Loucy (cell line): ENCODE results near the gene PTPRN2.

ENCODE experiments used
- H2AFZ ChIP-seq: fragments of 200-600 bp; sonication (generic); 2 replicates; pipeline ENCODE4 v1.6.0; 2016; ENCODE audit warnings: antibody characterized with exemption, mild to moderate bottlenecking, low read length, moderate library complexity
- H3F3A ChIP-seq: fragments of 200-600 bp; 2 replicates; pipeline ENCODE4 v1.6.0; 2016; ENCODE audit warnings: antibody characterized with exemption, low read depth, mild to moderate bottlenecking
- H3K27me3 ChIP-seq: fragments of 200-600 bp; sonication (generic); 2 replicates; pipeline ENCODE4 v1.6.1; 2014; ENCODE audit warnings: low read length, mild to moderate bottlenecking; ENCODE audit not compliant: insufficient read depth, poor library complexity, severe bottlenecking
- H3K36me3 ChIP-seq: fragments of 200-600 bp; sonication (generic); 2 replicates; pipeline ENCODE4 v1.6.1; 2016; ENCODE audit warnings: low read length; ENCODE audit not compliant: insufficient read depth
- H3K4me1 ChIP-seq: fragments of 200-600 bp; sonication (generic); 2 replicates; pipeline ENCODE4 v1.5.1; 2014; ENCODE audit warnings: low read length, mild to moderate bottlenecking; ENCODE audit not compliant: insufficient read depth, poor library complexity, severe bottlenecking
- H3K4me2 ChIP-seq: fragments of 200-600 bp; sonication (generic); 2 replicates; pipeline ENCODE4 v1.6.0; 2014; ENCODE audit warnings: antibody characterized with exemption, low read length, low read depth, mild to moderate bottlenecking; ENCODE audit not compliant: poor library complexity, severe bottlenecking
- H3K4me3 ChIP-seq: fragments of 200-600 bp; sonication (generic); 2 replicates; pipeline ENCODE4 v1.5.1; 2014; ENCODE audit warnings: low read length, mild to moderate bottlenecking, mixed read lengths; ENCODE audit not compliant: poor library complexity, severe bottlenecking
- H3K79me2 ChIP-seq: fragments of 200-600 bp; sonication (generic); 2 replicates; pipeline ENCODE4 v1.6.1; 2014; ENCODE audit warnings: low read length; ENCODE audit not compliant: insufficient read depth
- H3K9ac ChIP-seq: fragments of 200-600 bp; sonication (generic); 2 replicates; pipeline ENCODE4 v1.6.0; 2014; ENCODE audit warnings: mild to moderate bottlenecking, low read depth, low read length, moderate library complexity; ENCODE audit not compliant: poor library complexity, severe bottlenecking
- H3K9me2 ChIP-seq: fragments of 200-600 bp; sonication (generic); replicated peaks from 2 replicates; pipeline ENCODE4 v1.6.1; 2016; ENCODE audit warnings: low read depth, low read length, mixed read lengths
- H3K9me3 ChIP-seq: fragments of 200-600 bp; sonication (generic); 2 replicates; pipeline ENCODE4 v1.6.1; 2014; ENCODE audit warnings: mild to moderate bottlenecking, antibody characterized with exemption, low read length, low read depth; ENCODE audit not compliant: insufficient read depth
- H4K20me1 ChIP-seq: fragments of 200-600 bp; sonication (generic); 2 replicates; pipeline ENCODE4 v1.6.0; 2014; ENCODE audit warnings: antibody characterized with exemption, low read length, mild to moderate bottlenecking; ENCODE audit not compliant: insufficient read depth, poor library complexity, severe bottlenecking
- EZH2phosphoT487 ChIP-seq: fragments of 200-600 bp; IDR thresholded peaks from 2 replicates; pipeline ENCODE4 v1.6.1; 2018; ENCODE audit warnings: antibody characterized with exemption, mild to moderate bottlenecking, moderate library complexity, borderline replicate concordance
- TF ChIP-seq, protein P1 (sequence below): fragments of 200-600 bp; sonication (generic); conservative IDR thresholded peaks from 2 replicates; pipeline ENCODE4 v1.5.1; 2014; ENCODE audit warnings: mild to moderate bottlenecking, antibody characterized with exemption, low read length

Gene PTPRN2

DNA sequence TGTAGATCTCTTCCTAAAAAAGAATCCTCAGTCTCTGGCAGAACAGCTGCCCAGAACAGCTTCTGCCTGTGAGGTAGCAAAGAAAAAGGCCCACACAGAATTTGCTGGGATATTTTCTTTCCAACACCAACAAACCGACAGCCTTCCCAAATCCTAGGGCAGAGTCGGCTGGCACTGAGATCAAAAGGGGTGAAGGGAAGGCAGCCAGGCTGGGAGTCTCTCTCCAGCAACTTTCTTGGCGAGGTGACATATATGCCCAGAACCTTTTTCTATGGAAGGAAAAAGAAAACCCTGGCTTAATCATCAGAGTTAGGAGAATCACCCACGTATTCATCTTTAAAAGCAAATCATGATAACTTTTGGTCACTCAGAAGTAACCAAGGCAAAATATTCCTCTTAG, 971.2 kb downstream of the PTPRN2 start:
- Histone ChIP-seq H3K9ac (no peak overlapping the region), H3K4me2 (no peak overlapping the region), H3K4me1 (no peaks in the 10 kb centered on the region), H3F3A (no peaks in the 10 kb centered on the region), H4K20me1 (no peaks in the 10 kb centered on the region), H3K9me3 (no peaks in the 10 kb centered on the region), H3K36me3 (no peaks in the 10 kb centered on the region), H2AFZ (no peak overlapping the region), H3K4me3 (no peak overlapping the region), H3K79me2 (no peaks in the 10 kb centered on the region), H3K27me3 (no peaks in the 10 kb centered on the region), H3K9me2 (no peaks in the 10 kb centered on the region)
- TF ChIP-seq, protein P1, sequence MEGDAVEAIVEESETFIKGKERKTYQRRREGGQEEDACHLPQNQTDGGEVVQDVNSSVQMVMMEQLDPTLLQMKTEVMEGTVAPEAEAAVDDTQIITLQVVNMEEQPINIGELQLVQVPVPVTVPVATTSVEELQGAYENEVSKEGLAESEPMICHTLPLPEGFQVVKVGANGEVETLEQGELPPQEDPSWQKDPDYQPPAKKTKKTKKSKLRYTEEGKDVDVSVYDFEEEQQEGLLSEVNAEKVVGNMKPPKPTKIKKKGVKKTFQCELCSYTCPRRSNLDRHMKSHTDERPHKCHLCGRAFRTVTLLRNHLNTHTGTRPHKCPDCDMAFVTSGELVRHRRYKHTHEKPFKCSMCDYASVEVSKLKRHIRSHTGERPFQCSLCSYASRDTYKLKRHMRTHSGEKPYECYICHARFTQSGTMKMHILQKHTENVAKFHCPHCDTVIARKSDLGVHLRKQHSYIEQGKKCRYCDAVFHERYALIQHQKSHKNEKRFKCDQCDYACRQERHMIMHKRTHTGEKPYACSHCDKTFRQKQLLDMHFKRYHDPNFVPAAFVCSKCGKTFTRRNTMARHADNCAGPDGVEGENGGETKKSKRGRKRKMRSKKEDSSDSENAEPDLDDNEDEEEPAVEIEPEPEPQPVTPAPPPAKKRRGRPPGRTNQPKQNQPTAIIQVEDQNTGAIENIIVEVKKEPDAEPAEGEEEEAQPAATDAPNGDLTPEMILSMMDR = no peak
- no peak for TF ChIP-seq EZH2phosphoT487

DNA sequence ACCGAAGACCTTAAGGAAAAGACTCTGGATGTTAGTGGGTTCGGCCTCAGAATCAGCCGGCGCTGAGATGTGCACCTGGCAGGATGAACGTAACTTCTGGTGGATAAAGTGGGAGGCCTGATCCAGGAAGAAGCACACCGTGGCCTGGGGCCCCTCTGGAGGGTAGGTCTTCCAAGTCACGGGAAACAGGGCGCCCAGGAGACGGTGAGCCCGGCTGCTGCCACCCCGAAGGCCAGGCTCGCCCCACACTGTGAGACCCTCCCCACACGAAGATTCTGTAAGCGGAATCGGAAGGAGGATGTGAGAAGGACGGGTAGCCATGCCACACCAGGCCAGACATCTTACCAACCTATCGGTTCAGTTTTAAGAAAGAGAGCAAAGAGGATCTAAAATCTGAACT, 971.8 kb downstream of the PTPRN2 start:
- Histone ChIP-seq H3K36me3 (no peaks in the 10 kb centered on the region), H3F3A (no peaks in the 10 kb centered on the region), H3K4me1 (no peaks in the 10 kb centered on the region), H3K4me2 (no peak overlapping the region), H3K9ac (no peak overlapping the region), H3K27me3 (no peaks in the 10 kb centered on the region), H2AFZ (no peak overlapping the region), H3K9me3 (no peaks in the 10 kb centered on the region), H4K20me1 (no peaks in the 10 kb centered on the region), H3K4me3 (no peak overlapping the region), H3K79me2 (no peaks in the 10 kb centered on the region), H3K9me2 (no peaks in the 10 kb centered on the region)
- no peak for TF ChIP-seq EZH2phosphoT487
- TF ChIP-seq, protein P1 = no peak

DNA sequence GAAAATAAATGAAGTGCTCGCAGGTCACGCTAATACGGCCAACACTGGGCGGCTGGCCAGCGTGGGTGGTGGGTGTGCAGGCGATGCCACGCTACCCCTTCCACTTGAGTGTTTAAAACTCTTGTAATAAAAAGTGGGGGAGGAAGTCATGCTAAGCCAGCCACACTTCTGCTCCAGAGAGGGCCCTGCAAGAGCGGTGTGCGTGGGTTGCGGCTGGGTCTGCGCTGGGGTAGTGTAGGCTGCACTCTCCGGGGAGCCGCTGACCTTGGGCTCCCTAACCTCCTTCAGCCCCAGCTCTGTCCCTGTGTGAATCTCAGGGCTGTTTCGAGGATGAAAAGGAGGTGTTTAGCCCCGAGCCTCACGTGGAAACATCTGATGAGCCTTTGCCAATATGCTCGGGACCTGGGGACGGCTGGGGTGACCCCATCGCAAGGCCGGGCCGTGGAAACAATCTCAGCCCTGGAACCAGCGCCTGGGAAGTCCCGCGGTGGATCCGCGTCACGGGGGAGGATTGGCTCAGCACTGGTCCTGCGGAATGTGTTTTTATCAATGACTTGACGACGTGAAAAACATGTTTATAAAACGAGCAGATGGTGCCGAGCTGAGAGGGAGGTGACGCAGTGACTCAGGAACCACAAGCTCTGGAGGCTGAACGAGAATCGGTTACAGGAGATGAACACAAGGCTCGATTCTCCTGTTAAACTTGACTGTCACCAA, 972.4 kb downstream of the PTPRN2 start:
- no peak overlapping the region for H2AFZ ChIP-seq
- no peaks in the 10 kb centered on the region for H3K79me2 ChIP-seq
- no peak overlapping the region for H3K9ac ChIP-seq
- TF ChIP-seq EZH2phosphoT487 = no peak
- TF ChIP-seq, protein P1 = no peak
- H3K27me3 ChIP-seq = no peaks in the 10 kb centered on the region
- H3K4me3 ChIP-seq = no peak overlapping the region
- H3K4me2 ChIP-seq = no peak overlapping the region
- H4K20me1 ChIP-seq = no peaks in the 10 kb centered on the region
- H3K9me2 ChIP-seq = no peaks in the 10 kb centered on the region
- no peaks in the 10 kb centered on the region for H3K9me3 ChIP-seq
- H3F3A ChIP-seq = no peaks in the 10 kb centered on the region
- H3K36me3 ChIP-seq = no peaks in the 10 kb centered on the region
- no peaks in the 10 kb centered on the region for H3K4me1 ChIP-seq
